ENCODE data around the gene CYLD.

The CYLD gene

DNA sequence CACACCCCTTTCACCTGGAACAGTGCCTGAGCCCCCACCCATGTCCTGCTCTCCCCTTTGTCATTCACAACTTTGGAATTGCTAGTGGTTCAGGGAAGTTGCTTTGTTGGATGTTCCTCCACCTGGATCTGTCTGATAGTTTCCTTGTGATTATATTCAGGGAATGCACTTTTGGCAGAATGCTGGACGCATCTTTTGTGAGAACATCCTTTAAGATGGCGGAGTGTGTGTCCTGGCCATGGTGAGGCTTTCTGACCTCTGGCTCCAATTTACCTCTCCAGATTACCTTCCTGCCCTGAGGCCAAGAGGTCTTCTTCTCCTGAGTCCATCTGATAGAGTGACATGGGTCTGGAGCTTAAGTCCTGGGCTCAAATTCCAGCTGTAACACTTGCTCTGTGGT, 104.6 kb downstream of the CYLD start:
- no peak for DNase-seq (ENCODE audit: low spot score)

DNA sequence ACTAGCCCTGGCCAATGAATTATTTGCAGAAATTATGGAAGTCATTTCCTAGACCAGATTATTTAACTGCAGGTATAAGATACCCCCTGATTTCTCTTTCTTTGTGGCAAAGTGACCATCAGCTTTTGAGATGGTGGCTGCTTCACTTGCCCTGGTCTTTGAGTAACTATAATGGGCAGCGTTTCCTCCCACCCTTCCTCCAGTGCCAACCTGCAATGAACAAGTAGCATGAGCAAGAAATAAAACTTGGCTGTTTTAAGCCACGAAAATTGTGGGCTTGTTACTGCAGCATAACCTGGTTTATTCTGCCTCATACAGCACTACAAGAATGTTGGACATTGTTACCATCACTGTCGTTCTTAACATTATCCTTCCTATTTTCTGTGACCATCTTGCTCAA, 105.3 kb downstream of the CYLD start:
- DNase-seq (ENCODE audit: low spot score): no peak

- no peak for DNase-seq (ENCODE audit: low spot score)
Observed at GRCh38 chr16:50848755-50849514, 107.0 kb downstream of the CYLD start.

All from CD4-positive, alpha-beta T cell treated with Interleukin-6 at 100 ng/mL for 8 hours (primary cell).